ENCODE data around the gene ITGA5.

Gene ITGA5

GRCh38 chr12:54419088-54419887 lies at the start of gene ITGA5:
ITGA5 (minus strand) TSS chr12:54419266; CDS start chr12:54419198, 68 bp downstream.
- DNase-seq (ENCODE audit: extremely low spot score): peak; percentile 73
- ChIA-PET POLR2A (interaction anchor here (1.4 to 2.5 kb wide), 2 partner anchors 12 to 20 kb away, joined by 4 to 8 read pairs; no protein-coding TSS in a partner anchor), CTCF (interaction anchor here (0.5 to 4.7 kb wide), 5 partner anchors 15 to 186 kb away, joined by 3 to 20 read pairs (median 6); no protein-coding TSS in a partner anchor)
- TF ChIP-seq FOXM1 (IDR thresholded peaks at IDR 0.05; ENCODE audit: borderline replicate concordance): peak; percentile 37; the same call in 1 of the 2 replicates
- no peak for TF ChIP-seq L3MBTL2 (conservative IDR thresholded peaks at IDR 0.05)

- CTCF ChIA-PET: interaction anchor here (0.6 to 1.4 kb wide), 2 partner anchors 62 to 67 kb away, joined by 3 to 8 read pairs; no protein-coding TSS in a partner anchor
- POLR2A ChIA-PET: no interaction called here
- no peak for DNase-seq (ENCODE audit: extremely low spot score)
- peak; percentile 32; the same call in 1 of the 2 replicates for TF ChIP-seq CTBP1 (IDR thresholded peaks at IDR 0.05; ENCODE audit: borderline replicate concordance)
- TF ChIP-seq ELF4 (IDR thresholded peaks at IDR 0.05): no peak
- TF ChIP-seq FOXA1 (IDR thresholded peaks at IDR 0.05): no peak
- TF ChIP-seq ARNT (IDR thresholded peaks at IDR 0.05): no peak
- TF ChIP-seq NFRKB (IDR thresholded peaks at IDR 0.05): no peak
- TF ChIP-seq, protein P1, sequence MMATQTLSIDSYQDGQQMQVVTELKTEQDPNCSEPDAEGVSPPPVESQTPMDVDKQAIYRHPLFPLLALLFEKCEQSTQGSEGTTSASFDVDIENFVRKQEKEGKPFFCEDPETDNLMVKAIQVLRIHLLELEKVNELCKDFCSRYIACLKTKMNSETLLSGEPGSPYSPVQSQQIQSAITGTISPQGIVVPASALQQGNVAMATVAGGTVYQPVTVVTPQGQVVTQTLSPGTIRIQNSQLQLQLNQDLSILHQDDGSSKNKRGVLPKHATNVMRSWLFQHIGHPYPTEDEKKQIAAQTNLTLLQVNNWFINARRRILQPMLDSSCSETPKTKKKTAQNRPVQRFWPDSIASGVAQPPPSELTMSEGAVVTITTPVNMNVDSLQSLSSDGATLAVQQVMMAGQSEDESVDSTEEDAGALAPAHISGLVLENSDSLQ (IDR thresholded peaks at IDR 0.05): no peak
- no peak for TF ChIP-seq FOXM1 (IDR thresholded peaks at IDR 0.05; ENCODE audit: borderline replicate concordance)
- no peak for TF ChIP-seq LEF1 (IDR thresholded peaks at IDR 0.05; ENCODE audit: borderline replicate concordance)
Measured at GRCh38 chr12:54465857-54466523, 46.9 kb upstream of the ITGA5 start.

DNA sequence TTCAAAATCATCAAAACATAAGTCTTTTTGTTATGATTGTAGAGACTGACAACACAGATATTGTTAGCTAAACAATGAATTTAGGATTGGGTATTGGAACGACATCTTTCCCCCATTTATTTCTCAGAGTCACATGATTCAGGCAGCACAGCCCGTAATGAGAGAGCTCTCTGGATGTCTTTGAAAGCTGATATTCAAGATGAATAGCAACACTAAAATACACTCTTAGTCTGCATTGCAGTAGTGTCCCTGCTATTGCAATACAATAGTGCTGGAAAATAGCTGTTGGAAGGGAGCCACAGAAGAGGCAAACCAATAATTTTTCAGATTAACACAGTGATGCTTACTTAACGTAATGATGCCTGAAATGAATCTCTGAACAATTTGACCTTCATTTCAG lies 44.4 kb upstream of the ITGA5 start:
- DNase-seq (ENCODE audit: extremely low spot score): no peak
- ChIA-PET CTCF (interaction anchor here (0.7 to 1.5 kb wide), 6 partner anchors 10 to 660 kb away, joined by 3 to 6 read pairs (median 4); no protein-coding TSS in a partner anchor), POLR2A (interaction anchor here (0.6 kb wide), 1 partner anchor 183 kb away, joined by 3 read pairs; the partner anchor contains the start of gene HNRNPA1)
- TF ChIP-seq ELF4 (IDR thresholded peaks at IDR 0.05): no peak
- peak; percentile 41; the same call in 1 of the 2 replicates for TF ChIP-seq L3MBTL2 (conservative IDR thresholded peaks at IDR 0.05)
- no peak for TF ChIP-seq ZNF384 (IDR thresholded peaks at IDR 0.05)
- no peak for TF ChIP-seq CTBP1 (IDR thresholded peaks at IDR 0.05; ENCODE audit: borderline replicate concordance)
- TF ChIP-seq FOXK2 (IDR thresholded peaks at IDR 0.05): no peak
- no peak for TF ChIP-seq FOXM1 (IDR thresholded peaks at IDR 0.05; ENCODE audit: borderline replicate concordance)
- TF ChIP-seq, protein P1 (IDR thresholded peaks at IDR 0.05): no peak

GRCh38 chr12:54463034-54463433 lies 44.0 kb upstream of the ITGA5 start:
- TF ChIP-seq ELF4 (IDR thresholded peaks at IDR 0.05) (no peak), FOXK2 (IDR thresholded peaks at IDR 0.05) (no peak), SUZ12 (IDR thresholded peaks at IDR 0.05) (no peak), LEF1 (IDR thresholded peaks at IDR 0.05; ENCODE audit: borderline replicate concordance) (no peak), FOXM1 (IDR thresholded peaks at IDR 0.05; ENCODE audit: borderline replicate concordance) (no peak), FOXA1 (IDR thresholded peaks at IDR 0.05) (no peak), BHLHE40 (IDR thresholded peaks at IDR 0.05; ENCODE audit: borderline replicate concordance) (no peak), NFRKB (IDR thresholded peaks at IDR 0.05) (no peak), CTBP1 (IDR thresholded peaks at IDR 0.05; ENCODE audit: borderline replicate concordance) (no peak), ARNT (IDR thresholded peaks at IDR 0.05) (no peak), TARDBP (IDR thresholded peaks at IDR 0.05) (no peak), ZNF384 (IDR thresholded peaks at IDR 0.05) (no peak), L3MBTL2 (conservative IDR thresholded peaks at IDR 0.05) (no peak)
- DNase-seq (ENCODE audit: extremely low spot score): no peak
- ChIA-PET CTCF (interaction anchor here (0.7 to 1.5 kb wide), 5 partner anchors 9 to 659 kb away, joined by 3 to 6 read pairs (median 4); no protein-coding TSS in a partner anchor), POLR2A (interaction anchor here (0.6 kb wide), 1 partner anchor 183 kb away, joined by 3 read pairs; the partner anchor contains the start of gene HNRNPA1)

- DNase-seq (ENCODE audit: extremely low spot score): no peak
- CTCF ChIA-PET: interaction anchor here (0.6 to 0.8 kb wide), 2 partner anchors 48 to 61 kb away, joined by 3 to 4 read pairs; no protein-coding TSS in a partner anchor
- POLR2A ChIA-PET: no interaction called here
- TF ChIP-seq SUZ12 (IDR thresholded peaks at IDR 0.05) (no peak), FOXM1 (IDR thresholded peaks at IDR 0.05; ENCODE audit: borderline replicate concordance) (no peak), SP1 (IDR thresholded peaks at IDR 0.05) (no peak), ZNF384 (IDR thresholded peaks at IDR 0.05) (no peak), LEF1 (IDR thresholded peaks at IDR 0.05; ENCODE audit: borderline replicate concordance) (no peak), NFRKB (IDR thresholded peaks at IDR 0.05) (no peak), FOXK2 (IDR thresholded peaks at IDR 0.05) (no peak), CTBP1 (IDR thresholded peaks at IDR 0.05; ENCODE audit: borderline replicate concordance) (no peak), TARDBP (IDR thresholded peaks at IDR 0.05) (no peak), FOXA1 (IDR thresholded peaks at IDR 0.05) (no peak), ELF4 (IDR thresholded peaks at IDR 0.05) (no peak), ARNT (IDR thresholded peaks at IDR 0.05) (no peak), HDGF (IDR thresholded peaks at IDR 0.05; ENCODE audit: borderline replicate concordance) (no peak), BHLHE40 (IDR thresholded peaks at IDR 0.05; ENCODE audit: borderline replicate concordance) (no peak)
- TF ChIP-seq, protein P1 (IDR thresholded peaks at IDR 0.05): no peak
Measured at GRCh38 chr12:54460317-54460923, 41.4 kb upstream of the ITGA5 start.

All from HEK293T (cell line).